ENCODE results near the gene N4BP2L2.

DNA sequence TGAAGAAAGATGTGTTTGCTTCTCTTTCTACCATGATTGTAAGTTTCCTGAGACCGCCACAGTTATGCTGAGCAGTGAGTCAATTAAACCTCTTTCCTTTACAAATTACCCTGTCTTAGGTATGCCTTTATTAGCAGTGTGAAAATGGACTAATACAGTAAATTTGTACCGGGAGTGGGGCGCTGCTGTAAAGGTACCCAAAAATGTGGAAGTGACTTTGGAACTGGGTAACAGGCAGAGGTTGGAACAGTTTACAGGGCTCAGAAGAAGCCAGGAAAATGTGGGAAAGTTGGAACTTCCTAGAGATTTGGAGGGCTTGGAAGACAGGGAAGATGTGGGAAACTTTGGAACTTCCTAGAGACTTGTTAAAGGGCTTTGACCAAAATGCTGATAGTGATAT is 38.4 kb upstream of the N4BP2L2 start:
- TF ChIP-seq EZH2 (IDR thresholded peaks at IDR 0.05) = no peak
- no peak for TF ChIP-seq POLR2AphosphoS5 (IDR thresholded peaks at IDR 0.05; ENCODE audit: borderline replicate concordance, low read depth, low read length)
- no peak for TF ChIP-seq FOXP2 (optimal IDR thresholded peaks at IDR 0.05; ENCODE audit: control extremely low read depth, extremely low read length, insufficient read depth)
